Transverse colon (tissue), 4 donors: Measurements from ENCODE around the gene VPS26C. TPM values are rescaled to one million over a fixed set of nuclear protein-coding genes. Genes with fewer than 3 reads are reported as not detected.

Source experiments
- DNase-seq: peaks from one replicate; pipeline ENCODE4 v3.0.0-alpha.2; 2019
- H3K27ac ChIP-seq, 4 donors: fragments of 200-600 bp; sonication (generic); 2 replicates each; pipeline ENCODE4 v1.5.1; 2016 to 2018; ENCODE audit warnings: inconsistent platforms in 4 of 4
- H3K27me3 ChIP-seq: fragments of 200-600 bp; sonication (generic); 2 replicates; pipeline ENCODE4 v1.5.1; 2017; ENCODE audit warnings: inconsistent platforms
- H3K36me3 ChIP-seq, 4 donors: fragments of 200-600 bp; sonication (generic); 2 replicates each; pipeline ENCODE4 v1.5.1; 2017 to 2019; ENCODE audit warnings: inconsistent platforms in 4 of 4
- H3K4me1 ChIP-seq, 4 donors: fragments of 200-600 bp; sonication (generic); 2 replicates each; pipeline ENCODE4 v1.5.1; 2017 to 2020; ENCODE audit warnings: inconsistent platforms in 4 of 4
- H3K4me3 ChIP-seq, 4 donors: fragments of 200-600 bp; sonication (generic); 1 replicate in 1 of 4; 2 replicates in 3 of 4; pipeline versions ENCODE4 v1.5.1 to v1.6.1; 2017 to 2019; ENCODE audit warnings: inconsistent platforms in 4 of 4
- H3K9me3 ChIP-seq, 2 donors: fragments of 200-600 bp; sonication (generic); 2 replicates each; pipeline ENCODE4 v1.5.1; 2017 to 2019; ENCODE audit warnings: inconsistent platforms in 2 of 2
- CTCF ChIP-seq, 5 experiments: fragments of 200-600 bp in 3 of 5; fragments of 450-650 bp in 2 of 5; sonication (generic) in 3 of 5; IDR thresholded peaks; 1 replicate in 2 of 5; 2 replicates in 3 of 5; pipeline ENCODE4 v1.5.1; 2016 to 2017; ENCODE audit warnings: antibody characterized with exemption in 5 of 5, inconsistent platforms in 3 of 5, mild to moderate bottlenecking in 2 of 5, moderate library complexity in 1 of 5
- EP300 ChIP-seq: sonication (generic); formaldehyde crosslinking; IDR thresholded peaks from one replicate; pipeline ENCODE4 v1.6.1; 2017; ENCODE audit warnings: antibody characterized with exemption, low read depth
- POLR2A ChIP-seq: fragments of 450-650 bp; IDR thresholded peaks from one replicate; pipeline ENCODE4 v1.6.1; 2016; ENCODE audit warnings: antibody characterized with exemption, mild to moderate bottlenecking, moderate library complexity
- POLR2AphosphoS5 ChIP-seq, 3 donors: sonication (generic); formaldehyde crosslinking; IDR thresholded peaks; one replicate each; pipeline ENCODE4 v1.6.1; 2016; ENCODE audit warnings: antibody characterized with exemption in 3 of 3
- WGBS, 2 donors: methylation state at CpG; one replicate each; pipeline ENCODE4 v1.1.5; 2018; ENCODE audit warnings: low coverage in 1 of 2; 5-methylcytosine and 5-hydroxymethylcytosine counted together
- in situ Hi-C, 4 donors: fragments of 200-750 bp; cut with MboI; loops; one replicate each; pipeline versions ENCODE4 v1.15.0 to v1.15.1; 2017; ENCODE audit warnings: low sequenced_read_pairs in 3 of 4, low pct_ligation_motif_present in 1 of 4, low pct_unique_long_range_greater_than_20kb in 1 of 4
- intact Hi-C: fragments of 100-400 bp; cut with DNase I; formaldehyde crosslinking; loops from one replicate; pipeline ENCODE4 v1.15.1; 2023; ENCODE audit warnings: low total_unique reads
- total RNA-seq, 4 donors: library from RNA; depleted of rRNA; stranded (reverse); fragments of >200 nt; gene quantifications; one replicate each; pipeline ENCODE4 v1.1.0, GENCODE V29; 2016

VPS26C gene
- total RNA-seq, 4 donors from 2014 or later, result 86.5 to 146 (median 108) TPM

GRCh38 chr21:37214952-37215351 lies 52.2 kb downstream of the VPS26C start:
- Histone ChIP-seq H3K4me3 (no peak overlapping the region), H3K36me3 (no peaks in the 10 kb centered on the region), H3K27me3 (no peaks in the 10 kb centered on the region), H3K4me1 (peaks cover 0 to 4% (median 2%) of the 10 kb centered on the region in 4 donors), H3K27ac (no peak overlapping the region), H3K9me3 (peaks cover 0 to 4% of the 10 kb centered on the region in 2 donors)
- TF ChIP-seq POLR2A (no peak), EP300 (no peak), POLR2AphosphoS5 (IDR thresholded peaks at IDR 0.05) (no peak), CTCF (IDR thresholded peaks at IDR 0.05) (no peak)
- 93 to 95% methylated on average over 5 to 9 of the region's 9 CpGs for WGBS, 2 donors
- intact Hi-C loops, result no loop called here
- DNase-seq, result no peak
- in situ Hi-C loops, result no loop called here

GRCh38 chr21:37210799-37211198 lies 56.3 kb downstream of the VPS26C start:
- Histone ChIP-seq H3K4me1 (peaks cover 0 to 13% (median 7%) of the 10 kb centered on the region in 4 donors), H3K27me3 (no peaks in the 10 kb centered on the region), H3K9me3 (peaks cover 0 to 4% of the 10 kb centered on the region in 2 donors), H3K4me3 (no peak overlapping the region), H3K36me3 (no peaks in the 10 kb centered on the region), H3K27ac (no peak overlapping the region)
- intact Hi-C loops, result no loop called here
- DNase-seq, result no peak
- in situ Hi-C loops, result no loop called here
- 93 to 100% methylated on average over 1 of the region's 1 CpG for WGBS, 2 donors
- TF ChIP-seq EP300 (no peak), CTCF (IDR thresholded peaks at IDR 0.05) (no peak), POLR2AphosphoS5 (IDR thresholded peaks at IDR 0.05) (no peak), POLR2A (no peak)

GRCh38 chr21:37210130-37210529 lies 57.0 kb downstream of the VPS26C start:
- Histone ChIP-seq H3K27me3 (no peaks in the 10 kb centered on the region), H3K9me3 (peaks cover 0 to 4% of the 10 kb centered on the region in 2 donors), H3K4me3 (no peak overlapping the region), H3K27ac (no peak overlapping the region), H3K4me1 (peaks cover 0 to 13% (median 7%) of the 10 kb centered on the region in 4 donors), H3K36me3 (no peaks in the 10 kb centered on the region)
- intact Hi-C loops, result no loop called here
- in situ Hi-C loops, result no loop called here
- WGBS, 2 donors, result 85 to 88% methylated on average over 3 to 7 of the region's 7 CpGs
- DNase-seq, result no peak
- TF ChIP-seq EP300, result no peak
- no peak for TF ChIP-seq POLR2A
- no peak for TF ChIP-seq POLR2AphosphoS5 (IDR thresholded peaks at IDR 0.05)
- TF ChIP-seq CTCF (IDR thresholded peaks at IDR 0.05), result no peak

GRCh38 chr21:37208741-37209225 lies 58.4 kb downstream of the VPS26C start:
- peaks cover 0 to 13% (median 7%) of the 10 kb centered on the region in 4 donors for H3K4me1 ChIP-seq
- no peak overlapping the region for H3K4me3 ChIP-seq
- H3K36me3 ChIP-seq, result no peaks in the 10 kb centered on the region
- no peak for DNase-seq
- TF ChIP-seq POLR2AphosphoS5 (IDR thresholded peaks at IDR 0.05) (no peak), POLR2A (no peak), CTCF (IDR thresholded peaks at IDR 0.05) (no peak), EP300 (no peak)
- H3K27ac ChIP-seq, result no peak overlapping the region
- H3K9me3 ChIP-seq, result peaks cover 0 to 4% of the 10 kb centered on the region in 2 donors
- in situ Hi-C loops (no loop called here), intact Hi-C loops (no loop called here)
- no peaks in the 10 kb centered on the region for H3K27me3 ChIP-seq
- WGBS, 2 donors, result 83 to 86% methylated on average over 2 to 15 of the region's 15 CpGs
